Mucosa of stomach (tissue), 1 donor: Measurements from ENCODE around the gene CYP4F11.
"Not testable (repeated sequence)": the region's sequence is repeated elsewhere in the genome, so short reads cannot be mapped to it uniquely, and the experiment has no call there.

Experiments used
- H3K27me3 ChIP-seq: one replicate; pipeline ENCODE4 v1.7.0; 2013; ENCODE audit warnings: mild to moderate bottlenecking, low read length; ENCODE audit not compliant: control insufficient read depth, insufficient read depth
- H3K36me3 ChIP-seq: one replicate; pipeline ENCODE4 v1.7.0; 2013; ENCODE audit warnings: low read length; ENCODE audit not compliant: control insufficient read depth, insufficient read depth
- H3K4me1 ChIP-seq: one replicate; pipeline ENCODE4 v1.7.0; 2013; ENCODE audit warnings: mild to moderate bottlenecking, low read length; ENCODE audit not compliant: control insufficient read depth, insufficient read depth
- H3K4me3 ChIP-seq: one replicate; pipeline ENCODE4 v1.7.0; 2013; ENCODE audit warnings: low read length
- H3K9ac ChIP-seq: one replicate; pipeline ENCODE4 v1.7.0; 2013; ENCODE audit warnings: mild to moderate bottlenecking, low read length, moderate library complexity
- H3K9me3 ChIP-seq: one replicate; pipeline ENCODE4 v1.7.0; 2013; ENCODE audit warnings: mild to moderate bottlenecking, low read length, moderate library complexity; ENCODE audit not compliant: control insufficient read depth
- donor health status: Pancreatic carcinoma.

The CYP4F11 gene

GRCh38 chr19:15894359-15894758 lies 40.0 kb downstream of the CYP4F11 start:
- H3K4me3 ChIP-seq, result no peak overlapping the region
- H3K27me3 ChIP-seq, result no peaks in the 10 kb centered on the region
- no peaks in the 10 kb centered on the region for H3K9me3 ChIP-seq
- no peaks in the 10 kb centered on the region for H3K36me3 ChIP-seq
- no peaks in the 10 kb centered on the region for H3K4me1 ChIP-seq
- H3K9ac ChIP-seq, result no peak overlapping the region

GRCh38 chr19:15893477-15893876 lies 40.9 kb downstream of the CYP4F11 start:
- no peak overlapping the region for H3K4me3 ChIP-seq
- no peaks in the 10 kb centered on the region for H3K36me3 ChIP-seq
- H3K27me3 ChIP-seq, result no peaks in the 10 kb centered on the region
- H3K4me1 ChIP-seq, result no peaks in the 10 kb centered on the region
- H3K9ac ChIP-seq, result no peak overlapping the region
- H3K9me3 ChIP-seq, result no peaks in the 10 kb centered on the region

DNA sequence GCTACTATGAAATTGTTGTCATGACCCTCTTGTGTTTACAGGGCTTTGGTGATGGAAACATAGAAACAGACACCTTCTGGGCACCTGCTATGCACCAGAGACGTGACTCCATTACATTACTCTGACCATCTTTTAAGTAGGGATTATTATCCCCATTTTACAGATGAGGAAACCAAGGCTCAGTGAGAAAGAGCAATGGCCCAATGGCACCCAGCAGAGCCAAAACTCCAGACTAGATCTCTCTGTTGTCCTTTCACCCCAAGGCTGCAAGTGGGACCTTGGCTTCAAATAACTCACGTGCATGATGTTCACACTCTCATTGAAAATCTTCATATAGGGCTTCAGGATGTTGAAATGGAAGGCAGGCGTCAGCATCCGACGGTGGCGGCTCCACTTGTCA lies 42.3 kb downstream of the CYP4F11 start:
- Histone ChIP-seq H3K4me1 (no peaks in the 10 kb centered on the region), H3K36me3 (no peaks in the 10 kb centered on the region), H3K4me3 (no peak overlapping the region), H3K9ac (no peak overlapping the region), H3K9me3 (no peaks in the 10 kb centered on the region), H3K27me3 (no peaks in the 10 kb centered on the region)

- H3K27me3 ChIP-seq, result no peaks in the 10 kb centered on the region
- no peak overlapping the region for H3K9ac ChIP-seq
- no peaks in the 10 kb centered on the region for H3K36me3 ChIP-seq
- H3K9me3 ChIP-seq, result no peaks in the 10 kb centered on the region
- H3K4me1 ChIP-seq, result no peaks in the 10 kb centered on the region
- no peak overlapping the region for H3K4me3 ChIP-seq
Measured at GRCh38 chr19:15891434-15891833, 42.9 kb downstream of the CYP4F11 start.

GRCh38 chr19:15889339-15889738 lies 45.0 kb downstream of the CYP4F11 start:
- H3K36me3 ChIP-seq, H3K4me3 ChIP-seq, H3K4me1 ChIP-seq, H3K9me3 ChIP-seq, H3K9ac ChIP-seq, H3K27me3 ChIP-seq: not testable (repeated sequence)

GRCh38 chr19:15885919-15886318 lies 48.4 kb downstream of the CYP4F11 start:
- no peaks in the 10 kb centered on the region for H3K9me3 ChIP-seq

GRCh38 chr19:15885167-15885566 lies 49.2 kb downstream of the CYP4F11 start:
- Histone ChIP-seq H3K27me3 (no peaks in the 10 kb centered on the region), H3K9ac (no peak overlapping the region)

More at GRCh38 chr19:15885919-15886318, 48.4 kb downstream of the CYP4F11 start:
- Histone ChIP-seq H3K27me3 (no peaks in the 10 kb centered on the region), H3K4me1 (no peaks in the 10 kb centered on the region), H3K36me3 (no peaks in the 10 kb centered on the region), H3K4me3 (no peak overlapping the region), H3K9ac (no peak overlapping the region)

GRCh38 chr19:15883329-15883728 lies 51.0 kb downstream of the CYP4F11 start:
- not testable (repeated sequence) for H3K4me3 ChIP-seq, H3K4me1 ChIP-seq, H3K9me3 ChIP-seq, H3K36me3 ChIP-seq, H3K27me3 ChIP-seq, H3K9ac ChIP-seq

More at GRCh38 chr19:15885167-15885566, 49.2 kb downstream of the CYP4F11 start:
- Histone ChIP-seq H3K36me3 (no peaks in the 10 kb centered on the region), H3K4me3 (no peak overlapping the region), H3K4me1 (no peaks in the 10 kb centered on the region), H3K9me3 (no peaks in the 10 kb centered on the region)

- peaks cover 4% of the 10 kb centered on the region for H3K27me3 ChIP-seq
Measured at GRCh38 chr19:15874821-15875474, 59.4 kb downstream of the CYP4F11 start.

GRCh38 chr19:15873771-15874170 lies 60.6 kb downstream of the CYP4F11 start:
- not testable (repeated sequence) for H3K9ac ChIP-seq, H3K36me3 ChIP-seq, H3K4me3 ChIP-seq, H3K27me3 ChIP-seq, H3K9me3 ChIP-seq, H3K4me1 ChIP-seq

More at GRCh38 chr19:15874821-15875474, 59.4 kb downstream of the CYP4F11 start:
- H3K9ac ChIP-seq, result no peak overlapping the region
- H3K4me1 ChIP-seq, result peaks cover 3% of the 10 kb centered on the region
- no peak overlapping the region for H3K4me3 ChIP-seq
- no peaks in the 10 kb centered on the region for H3K9me3 ChIP-seq
- no peaks in the 10 kb centered on the region for H3K36me3 ChIP-seq

- Histone ChIP-seq H3K36me3 (no peaks in the 10 kb centered on the region), H3K27me3 (peaks cover 4% of the 10 kb centered on the region), H3K9me3 (no peaks in the 10 kb centered on the region), H3K9ac (no peak overlapping the region), H3K4me3 (no peak overlapping the region), H3K4me1 (peaks cover 3% of the 10 kb centered on the region)
Measured at GRCh38 chr19:15871570-15871969, 62.8 kb downstream of the CYP4F11 start.

GRCh38 chr19:15869873-15870272 lies 64.5 kb downstream of the CYP4F11 start:
- H3K27me3 ChIP-seq, result no peaks in the 10 kb centered on the region
- no peak overlapping the region for H3K4me3 ChIP-seq
- no peak overlapping the region for H3K9ac ChIP-seq
- H3K9me3 ChIP-seq, result no peaks in the 10 kb centered on the region
- no peaks in the 10 kb centered on the region for H3K36me3 ChIP-seq
- peaks cover 3% of the 10 kb centered on the region for H3K4me1 ChIP-seq

GRCh38 chr19:15869109-15869555 lies 65.2 kb downstream of the CYP4F11 start:
- Histone ChIP-seq H3K27me3 (no peaks in the 10 kb centered on the region), H3K4me3 (no peak overlapping the region), H3K9me3 (no peaks in the 10 kb centered on the region), H3K9ac (no peak overlapping the region), H3K36me3 (no peaks in the 10 kb centered on the region), H3K4me1 (peaks cover 3% of the 10 kb centered on the region)
